Measurements from ENCODE around the gene INTS1. TPM values are rescaled to one million over a fixed set of nuclear protein-coding genes. Genes with fewer than 3 reads are reported as not detected.

INTS1 gene
- polyA plus RNA-seq, 1 donor from 2014 or later: 21.1 TPM

GRCh38 chr7:1540776-1541271, 36.6 kb upstream of the INTS1 start:
- H3K79me2 ChIP-seq (replicated peaks; ENCODE audit: insufficient read depth, low read length): peaks cover 13% of the 10 kb centered on the region
- no peak overlapping the region for H3K4me2 ChIP-seq (ENCODE audit: low read length)
- H3K27me3 ChIP-seq (ENCODE audit: insufficient read depth, low read depth, low read length): no peaks in the 10 kb centered on the region
- no peak overlapping the region for H3K4me3 ChIP-seq (ENCODE audit: low read length)
- no peaks in the 10 kb centered on the region for H3F3A ChIP-seq (ENCODE audit: insufficient read depth, low read length, poor library complexity, severe bottlenecking)
- no peak overlapping the region for H3K27ac ChIP-seq (ENCODE audit: low read length)
- H3K9ac ChIP-seq (ENCODE audit: low read length): no peak overlapping the region
- no peaks in the 10 kb centered on the region for H3K9me3 ChIP-seq (ENCODE audit: low read length)
- TF ChIP-seq EZH2 (IDR thresholded peaks at IDR 0.05; ENCODE audit: borderline replicate concordance, insufficient read depth, low read length, poor library complexity, severe bottlenecking) (no peak), REST (IDR thresholded peaks at IDR 0.05; ENCODE audit: borderline replicate concordance) (no peak), EP300 (conservative IDR thresholded peaks at IDR 0.05; ENCODE audit: poor library complexity, severe bottlenecking) (no peak)
- H2AFZ ChIP-seq (ENCODE audit: low read depth, low read length): no peak overlapping the region
- H3K36me3 ChIP-seq (ENCODE audit: insufficient read depth, low read length): no peaks in the 10 kb centered on the region
- no peaks in the 10 kb centered on the region for H4K20me1 ChIP-seq (ENCODE audit: insufficient read depth)
- no peaks in the 10 kb centered on the region for H3K9me2 ChIP-seq (ENCODE audit: insufficient read depth, low read length)

DNA sequence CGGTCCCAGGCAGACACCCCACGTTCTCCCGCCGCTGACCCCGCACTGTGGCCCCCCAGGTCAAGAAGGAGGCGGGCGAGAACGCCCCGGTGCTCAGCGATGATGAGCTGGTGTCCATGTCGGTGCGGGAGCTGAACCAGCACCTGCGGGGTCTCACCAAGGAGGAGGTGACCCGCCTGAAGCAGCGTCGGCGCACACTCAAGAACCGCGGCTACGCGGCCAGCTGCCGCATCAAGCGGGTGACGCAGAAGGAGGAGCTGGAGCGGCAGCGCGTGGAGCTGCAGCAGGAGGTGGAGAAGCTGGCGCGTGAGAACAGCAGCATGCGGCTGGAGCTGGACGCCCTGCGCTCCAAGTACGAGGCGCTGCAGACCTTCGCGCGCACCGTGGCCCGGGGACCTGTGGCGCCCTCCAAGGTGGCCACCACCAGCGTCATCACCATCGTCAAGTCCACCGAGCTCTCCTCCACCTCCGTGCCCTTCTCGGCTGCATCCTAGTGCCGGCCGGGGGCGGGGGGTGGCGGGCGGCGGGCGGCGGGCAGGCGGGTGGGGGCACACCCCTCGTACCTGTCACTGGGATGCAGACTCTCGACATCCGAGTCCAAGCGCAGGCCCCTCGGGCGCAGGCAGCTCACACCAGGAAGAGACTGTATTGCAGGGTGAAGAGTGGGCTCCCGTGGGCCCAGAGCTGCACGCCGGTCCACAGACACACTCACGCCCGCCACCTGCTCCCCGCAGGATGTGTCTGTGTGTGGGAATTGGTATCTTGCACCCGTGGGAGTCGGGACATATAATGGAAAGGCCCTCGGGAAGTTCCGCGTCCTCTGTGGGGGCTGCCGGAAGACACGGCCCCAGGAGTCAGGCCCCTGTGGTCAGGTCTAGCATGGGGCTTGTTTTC, 35.9 kb upstream of the INTS1 start:
- Histone ChIP-seq H3K9me3 (ENCODE audit: low read length) (no peaks in the 10 kb centered on the region), H3K9ac (ENCODE audit: low read length) (no peak overlapping the region), H3K4me2 (ENCODE audit: low read length) (no peak overlapping the region), H3K4me3 (ENCODE audit: low read length) (no peak overlapping the region), H3K27ac (ENCODE audit: low read length) (no peak overlapping the region), H3K36me3 (ENCODE audit: insufficient read depth, low read length) (no peaks in the 10 kb centered on the region), H3K9me2 (ENCODE audit: insufficient read depth, low read length) (no peaks in the 10 kb centered on the region), H3K27me3 (ENCODE audit: insufficient read depth, low read depth, low read length) (no peaks in the 10 kb centered on the region), H3F3A (ENCODE audit: insufficient read depth, low read length, poor library complexity, severe bottlenecking) (no peaks in the 10 kb centered on the region), H2AFZ (ENCODE audit: low read depth, low read length) (no peak overlapping the region), H3K79me2 (replicated peaks; ENCODE audit: insufficient read depth, low read length) (peaks cover 13% of the 10 kb centered on the region), H4K20me1 (ENCODE audit: insufficient read depth) (no peaks in the 10 kb centered on the region)
- TF ChIP-seq TAF1 (IDR thresholded peaks at IDR 0.05; ENCODE audit: low read depth) (no peak), REST (IDR thresholded peaks at IDR 0.05; ENCODE audit: borderline replicate concordance) (no peak), POLR2AphosphoS5 (IDR thresholded peaks at IDR 0.05) (no peak), CTCF (IDR thresholded peaks at IDR 0.05; ENCODE audit: poor library complexity, severe bottlenecking) (no peak), RAD21 (conservative IDR thresholded peaks at IDR 0.05) (no peak), EP300 (conservative IDR thresholded peaks at IDR 0.05; ENCODE audit: poor library complexity, severe bottlenecking) (no peak), SMC3 (conservative IDR thresholded peaks at IDR 0.05; ENCODE audit: poor library complexity) (no peak), MXI1 (conservative IDR thresholded peaks at IDR 0.05; ENCODE audit: poor library complexity, severe bottlenecking) (no peak), EZH2 (IDR thresholded peaks at IDR 0.05; ENCODE audit: borderline replicate concordance, insufficient read depth, low read length, poor library complexity, severe bottlenecking) (no peak)
